Activated CD4-positive, CD25-positive, alpha-beta regulatory T cell (primary cell): ENCODE data around the gene QPRT.
A peak's percentile ranks its signal among the peaks of the same experiment; 100 is the strongest.
"Not testable (repeated sequence)": the region's sequence is repeated elsewhere in the genome, so short reads cannot be mapped to it uniquely, and the experiment has no call there.

Experiments
- DNase-seq, 4 experiments: peaks; one replicate each; lab custom pipeline; 2025; lab: John Stamatoyannopoulos, UW

QPRT gene

GRCh38 chr16:29694384-29695195, 15.6 kb downstream of the QPRT start:
- DNase-seq: no peak

GRCh38 chr16:29695675-29696074, 16.7 kb downstream of the QPRT start:
- DNase-seq: not testable (repeated sequence)

GRCh38 chr16:29696881-29697331, 17.9 kb downstream of the QPRT start:
- no peak for DNase-seq

GRCh38 chr16:29697391-29697790, 18.4 kb downstream of the QPRT start:
- DNase-seq: no peak

GRCh38 chr16:29698042-29698441, 19.1 kb downstream of the QPRT start:
- DNase-seq: no peak

- DNase-seq: no peak
Measured at GRCh38 chr16:29698484-29699323, 19.7 kb downstream of the QPRT start.

- no peak for DNase-seq
Measured at GRCh38 chr16:29699324-29700219, 20.6 kb downstream of the QPRT start.

GRCh38 chr16:29700253-29700987, 21.4 kb downstream of the QPRT start:
- DNase-seq: peak; percentile 38 to 57 (median 53)

GRCh38 chr16:29701214-29701555, 22.2 kb downstream of the QPRT start:
- no peak for DNase-seq

GRCh38 chr16:29702269-29702668, 23.3 kb downstream of the QPRT start:
- DNase-seq: no peak

GRCh38 chr16:29705030-29705429, 26.1 kb downstream of the QPRT start:
- DNase-seq: no peak

- not testable (repeated sequence) for DNase-seq
Measured at GRCh38 chr16:29707160-29707559, 28.2 kb downstream of the QPRT start.

GRCh38 chr16:29708917-29709600, 30.1 kb downstream of the QPRT start:
- no peak for DNase-seq

- DNase-seq: not testable (repeated sequence)
Measured at GRCh38 chr16:29709657-29710056, 30.7 kb downstream of the QPRT start.

- no peak for DNase-seq
Measured at GRCh38 chr16:29710227-29711219, 31.5 kb downstream of the QPRT start.

GRCh38 chr16:29712809-29713208, 33.8 kb downstream of the QPRT start:
- DNase-seq: no peak

GRCh38 chr16:29714396-29714795, 35.4 kb downstream of the QPRT start:
- no peak for DNase-seq

- no peak for DNase-seq
Measured at GRCh38 chr16:29714972-29715371, 36.0 kb downstream of the QPRT start.

GRCh38 chr16:29717113-29717512, 38.1 kb downstream of the QPRT start:
- no peak for DNase-seq

- no peak for DNase-seq
Measured at GRCh38 chr16:29719063-29719462, 40.1 kb downstream of the QPRT start.
